ENCODE data around the gene S100A4.
A peak's percentile ranks its signal among the peaks of the same experiment; 100 is the strongest.
"Not testable (repeated sequence)": the region's sequence is repeated elsewhere in the genome, so short reads cannot be mapped to it uniquely, and the experiment has no call there.

Gene S100A4

GRCh38 chr1:153545067-153546055 is at the start of gene S100A4:
Gene S100A4, minus strand, starts transcription at chr1:153545806. Its CDS starts 1,012 bp downstream, at chr1:153544794.
- DNase-seq (ENCODE audit: low spot score), result peak; percentile 93

DNA sequence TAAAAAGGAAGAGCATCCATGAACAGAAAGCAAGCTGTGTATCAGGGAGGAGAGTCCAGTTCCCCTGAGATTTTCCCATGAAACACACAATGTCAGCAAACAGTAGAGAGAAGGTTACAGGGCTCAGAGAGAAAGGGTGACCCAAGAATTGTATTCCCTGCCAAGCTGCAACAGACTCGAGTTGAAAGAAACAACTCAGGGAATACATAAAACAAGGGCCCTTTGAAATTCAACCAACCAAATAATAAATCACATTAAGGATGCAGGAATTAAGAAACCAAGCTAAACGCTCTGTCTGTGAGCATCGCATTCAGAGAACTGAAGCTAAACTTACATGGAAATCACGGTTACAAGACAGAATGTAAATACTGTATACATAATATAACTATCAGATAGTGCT is 47.1 kb upstream of the S100A4 start:
- no peak for DNase-seq (ENCODE audit: low spot score)

DNA sequence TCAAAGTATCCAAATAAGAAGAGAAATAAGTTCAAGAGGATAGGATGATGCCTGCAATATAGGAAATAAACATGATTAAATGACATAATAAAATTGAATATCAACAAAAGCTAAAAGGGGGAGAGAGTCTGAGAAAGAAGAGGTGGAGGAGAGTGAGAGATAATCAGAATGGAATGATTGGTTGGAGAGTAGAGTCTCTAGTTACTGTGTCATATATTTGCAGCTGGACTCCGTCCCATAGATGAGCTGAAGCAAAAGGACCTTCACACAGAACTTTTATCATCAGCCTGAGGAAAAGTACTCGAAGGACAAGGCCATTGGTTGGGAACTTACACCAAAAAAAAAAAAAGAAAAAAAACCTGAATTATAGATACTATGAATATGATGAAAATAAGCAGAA is 42.9 kb upstream of the S100A4 start:
- DNase-seq (ENCODE audit: low spot score), result no peak

GRCh38 chr1:153588033-153588432 is 42.4 kb upstream of the S100A4 start:
- not testable (repeated sequence) for DNase-seq (ENCODE audit: low spot score)

- DNase-seq (ENCODE audit: low spot score), result no peak
These were observed 41.7 kb upstream of the S100A4 start for GRCh38 chr1:153587314-153587713.

DNA sequence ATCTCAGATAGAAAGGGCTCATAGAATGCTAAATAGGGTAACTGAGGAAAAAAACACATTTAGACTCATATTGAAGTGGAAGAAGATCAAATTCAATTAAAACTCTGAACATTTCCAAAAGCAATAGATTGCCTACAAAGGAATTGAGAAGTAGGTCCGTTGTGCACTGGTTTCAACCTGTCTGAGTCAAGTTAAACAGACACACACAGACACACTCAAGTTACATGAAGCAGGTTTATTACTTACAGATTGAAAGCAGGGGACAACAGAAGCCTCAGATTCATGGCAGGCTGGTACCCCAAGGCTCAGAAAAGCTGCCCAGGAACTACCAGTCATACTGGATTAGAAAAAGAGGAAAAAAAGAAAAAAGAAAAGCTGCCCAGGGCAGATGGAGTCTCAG is 40.7 kb upstream of the S100A4 start:
- DNase-seq (ENCODE audit: low spot score), result no peak

GRCh38 chr1:153585006-153585405 is 39.4 kb upstream of the S100A4 start:
- DNase-seq (ENCODE audit: low spot score), result no peak

DNA sequence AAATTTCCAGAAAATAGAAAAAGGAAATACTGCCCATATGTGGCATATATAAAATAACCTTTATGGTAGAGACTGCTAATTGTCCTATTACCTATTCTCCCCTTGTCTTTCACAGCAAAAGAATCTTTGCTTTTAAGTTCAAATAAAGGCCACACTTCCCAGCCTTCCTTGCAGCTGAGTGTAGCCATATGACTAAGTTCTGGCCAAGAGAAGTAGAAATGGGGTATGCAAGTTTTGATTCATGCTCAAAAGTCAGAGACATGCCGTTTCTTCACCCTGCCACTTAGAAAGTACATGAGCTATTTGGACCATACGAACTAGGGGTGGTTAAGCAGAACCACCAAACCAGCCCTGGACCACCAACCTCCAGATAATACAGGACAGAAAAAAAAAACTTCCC is 38.4 kb upstream of the S100A4 start:
- no peak for DNase-seq (ENCODE audit: low spot score)

DNA sequence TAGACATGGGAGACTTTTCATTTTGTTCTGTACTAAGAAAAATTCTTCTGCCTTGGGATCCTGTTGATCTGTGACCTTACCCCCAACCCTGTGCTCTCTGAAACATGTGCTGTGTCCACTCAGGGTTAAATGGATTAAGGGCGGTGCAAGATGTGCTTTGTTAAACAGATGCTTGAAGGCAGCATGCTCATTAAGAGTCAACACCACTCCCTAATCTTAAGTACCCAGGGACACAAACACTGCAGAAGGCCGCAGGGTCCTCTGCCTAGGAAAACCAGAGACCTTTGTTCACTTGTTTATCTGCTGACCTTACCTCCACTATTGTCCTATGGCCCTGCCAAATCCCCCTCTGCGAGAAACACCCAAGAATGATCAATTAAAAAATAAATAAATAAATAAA is 37.9 kb upstream of the S100A4 start:
- DNase-seq (ENCODE audit: low spot score), result not testable (repeated sequence)

- not testable (repeated sequence) for DNase-seq (ENCODE audit: low spot score)
These were observed 37.2 kb upstream of the S100A4 start for GRCh38 chr1:153582836-153583235.

DNA sequence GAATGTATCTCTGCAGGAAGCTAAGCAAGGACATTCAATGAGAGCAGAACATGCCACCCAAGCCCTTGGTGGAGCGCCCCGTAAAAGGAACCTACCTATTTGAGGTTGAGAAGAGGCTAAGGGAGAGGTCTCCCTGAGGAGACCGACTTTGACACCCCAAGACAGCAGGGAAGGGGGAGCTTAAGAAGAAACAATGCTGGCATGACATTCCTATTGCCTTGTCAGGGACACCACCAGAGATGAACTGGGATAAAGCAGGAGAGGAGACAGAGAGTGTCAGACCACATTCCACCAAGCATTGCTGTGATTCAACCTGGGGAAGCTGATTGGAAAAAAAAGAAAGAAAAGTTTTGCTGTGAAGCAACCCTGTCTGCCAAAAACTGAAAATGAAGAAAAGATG is 33.3 kb upstream of the S100A4 start:
- no peak for DNase-seq (ENCODE audit: low spot score)

DNA sequence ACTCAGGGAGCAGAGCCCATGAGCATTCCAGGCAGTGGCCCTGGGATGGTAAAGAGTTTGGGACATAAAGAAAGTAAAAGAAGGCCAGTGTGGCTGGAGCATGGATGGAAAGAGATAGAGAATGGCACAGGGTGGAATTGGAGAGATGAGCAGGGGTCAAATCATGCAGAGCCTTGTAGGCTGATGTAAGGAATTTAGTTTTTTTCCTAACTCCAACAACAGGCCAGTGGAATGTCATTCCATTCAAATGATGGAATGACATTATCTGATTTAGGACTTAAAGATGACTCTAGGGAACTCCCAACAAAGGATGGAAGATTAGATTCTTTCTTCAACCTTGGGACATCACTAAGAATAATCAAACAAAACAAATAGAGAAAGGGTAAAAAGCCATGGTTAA is 32.9 kb upstream of the S100A4 start:
- no peak for DNase-seq (ENCODE audit: low spot score)

- no peak for DNase-seq (ENCODE audit: low spot score)
These were observed 32.0 kb upstream of the S100A4 start for GRCh38 chr1:153577624-153578051.

GRCh38 chr1:153577138-153577537 is 31.5 kb upstream of the S100A4 start:
- DNase-seq (ENCODE audit: low spot score), result no peak

GRCh38 chr1:153575497-153575896 is 29.9 kb upstream of the S100A4 start:
- DNase-seq (ENCODE audit: low spot score), result not testable (repeated sequence)

DNA sequence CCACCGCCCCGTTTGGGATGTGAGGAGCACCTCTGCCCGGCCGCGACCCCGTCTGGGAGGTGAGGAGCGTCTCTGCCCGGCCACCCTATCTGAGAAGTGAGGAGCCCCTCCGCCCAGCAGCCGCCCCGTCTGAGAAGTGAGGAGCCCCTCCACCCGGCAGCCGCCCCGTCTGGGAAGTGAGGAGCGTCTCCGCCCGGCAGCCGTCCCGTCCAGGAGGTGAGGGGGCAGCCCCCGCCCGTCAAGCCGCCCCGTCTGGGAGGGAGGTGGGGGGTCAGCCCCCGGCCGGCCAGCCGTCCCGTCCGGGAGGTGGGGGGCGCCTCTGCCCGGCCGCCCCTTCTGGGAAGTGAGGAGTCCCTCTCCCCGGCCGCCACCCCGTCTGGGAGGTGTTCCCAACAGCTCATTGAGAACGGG is 29.5 kb upstream of the S100A4 start:
- DNase-seq (ENCODE audit: low spot score), result not testable (repeated sequence)

DNA sequence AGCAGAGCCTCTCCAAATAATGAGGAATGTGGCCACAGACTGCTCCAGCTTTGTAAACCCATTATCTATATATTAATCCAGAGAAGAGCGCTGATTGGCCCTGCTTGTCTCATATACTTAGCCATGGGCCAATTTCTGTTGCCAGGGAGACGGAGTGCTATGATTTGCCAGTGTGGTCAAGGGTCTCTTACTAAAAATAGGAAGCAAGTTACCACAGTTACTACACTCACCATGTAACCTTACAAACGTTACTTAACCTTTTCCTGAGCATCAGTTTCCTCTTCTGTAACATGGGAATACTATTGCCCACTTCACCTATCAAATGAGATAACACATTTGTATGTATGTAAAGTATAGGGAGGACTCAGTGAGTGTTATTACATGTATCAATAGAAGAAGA is 27.7 kb upstream of the S100A4 start:
- no peak for DNase-seq (ENCODE audit: low spot score)

DNA sequence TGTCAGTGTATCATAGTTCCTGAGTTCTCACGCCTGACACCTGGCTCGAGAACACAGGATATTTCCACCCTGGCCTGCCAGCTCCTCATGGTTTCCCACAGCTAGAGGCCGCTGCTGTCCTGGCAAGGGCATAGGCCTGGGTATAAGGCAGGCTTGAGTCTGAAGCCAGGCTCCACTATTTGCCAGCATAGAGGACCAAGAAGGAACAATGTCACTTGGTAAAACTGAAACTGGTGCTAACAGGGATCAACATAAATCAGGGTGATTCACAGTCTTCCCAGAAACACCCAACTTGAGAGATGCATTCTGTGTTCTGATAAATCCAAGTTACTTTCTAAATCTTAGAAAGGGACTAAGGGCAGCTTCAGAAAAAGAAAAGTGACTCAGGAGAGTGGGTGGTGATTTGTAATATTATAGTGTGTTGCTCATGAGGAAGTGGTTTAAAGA is 27.0 kb upstream of the S100A4 start:
- peak; percentile 50 for DNase-seq (ENCODE audit: low spot score)

DNA sequence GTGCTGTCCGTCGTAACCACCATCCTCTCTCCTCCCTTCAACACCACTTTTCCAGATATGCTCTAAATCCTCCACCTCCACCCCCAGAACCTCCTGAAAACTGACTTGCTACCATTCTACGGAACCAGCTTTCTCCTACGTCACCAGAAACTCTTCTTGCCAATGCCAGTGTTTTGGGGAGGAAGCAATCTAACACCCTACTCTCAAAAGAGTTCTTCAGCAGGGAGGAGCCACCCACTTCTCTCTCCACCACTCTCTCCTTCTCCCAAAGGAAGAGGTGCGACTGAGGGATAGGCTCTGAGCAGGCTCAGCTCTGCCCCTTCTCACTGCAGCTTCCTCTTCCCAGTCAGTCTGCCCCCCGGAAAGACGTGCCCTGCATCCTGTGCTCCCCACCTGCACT is 26.1 kb upstream of the S100A4 start:
- no peak for DNase-seq (ENCODE audit: low spot score)

GRCh38 chr1:153570874-153571273 is 25.3 kb upstream of the S100A4 start:
- DNase-seq (ENCODE audit: low spot score), result no peak

GRCh38 chr1:153569465-153569864 is 23.9 kb upstream of the S100A4 start:
- no peak for DNase-seq (ENCODE audit: low spot score)

- peak; percentile 93 for DNase-seq (ENCODE audit: low spot score)
These were observed 22.9 kb upstream of the S100A4 start for GRCh38 chr1:153568367-153569099.

Measured in HuH-7.5 (cell line).